ENCODE data around the gene FANCE.

The FANCE gene

DNA sequence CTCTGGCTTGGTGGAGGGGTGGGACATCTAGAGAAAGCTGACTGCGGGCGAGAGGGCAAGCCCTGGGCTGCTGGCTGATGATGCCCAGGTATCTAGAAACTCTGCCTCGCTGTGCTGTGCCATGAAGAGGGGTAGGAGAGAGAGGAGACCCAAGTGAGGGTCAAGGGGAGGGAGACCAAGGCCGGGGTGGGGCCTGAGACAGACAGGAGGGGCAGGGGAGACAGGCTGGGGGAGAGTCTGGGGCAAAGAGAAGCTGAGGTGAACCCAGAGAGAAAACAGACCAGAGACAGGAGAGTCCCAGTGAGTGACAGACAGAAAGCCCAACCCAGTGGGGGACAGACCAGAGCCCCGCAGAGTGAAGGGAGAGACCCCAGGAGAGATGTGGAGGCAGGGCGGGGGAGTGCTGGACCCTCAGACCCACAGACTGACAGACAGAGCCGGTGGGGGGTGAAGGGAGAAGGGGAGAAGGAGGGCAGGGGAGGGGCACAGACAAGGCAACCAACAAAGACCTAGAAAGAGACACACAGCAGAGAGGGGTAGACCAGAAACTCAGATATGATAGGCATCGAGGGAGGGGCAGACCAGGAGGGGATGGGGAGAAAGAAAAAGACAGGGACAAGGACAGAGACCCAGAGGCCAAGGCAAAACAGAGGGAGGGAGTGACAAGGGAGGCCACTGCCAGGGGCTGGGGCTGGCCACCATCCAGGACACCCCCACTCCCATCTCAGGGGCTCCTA lies 38.9 kb downstream of the FANCE start:
- TF ChIP-seq, protein P1, sequence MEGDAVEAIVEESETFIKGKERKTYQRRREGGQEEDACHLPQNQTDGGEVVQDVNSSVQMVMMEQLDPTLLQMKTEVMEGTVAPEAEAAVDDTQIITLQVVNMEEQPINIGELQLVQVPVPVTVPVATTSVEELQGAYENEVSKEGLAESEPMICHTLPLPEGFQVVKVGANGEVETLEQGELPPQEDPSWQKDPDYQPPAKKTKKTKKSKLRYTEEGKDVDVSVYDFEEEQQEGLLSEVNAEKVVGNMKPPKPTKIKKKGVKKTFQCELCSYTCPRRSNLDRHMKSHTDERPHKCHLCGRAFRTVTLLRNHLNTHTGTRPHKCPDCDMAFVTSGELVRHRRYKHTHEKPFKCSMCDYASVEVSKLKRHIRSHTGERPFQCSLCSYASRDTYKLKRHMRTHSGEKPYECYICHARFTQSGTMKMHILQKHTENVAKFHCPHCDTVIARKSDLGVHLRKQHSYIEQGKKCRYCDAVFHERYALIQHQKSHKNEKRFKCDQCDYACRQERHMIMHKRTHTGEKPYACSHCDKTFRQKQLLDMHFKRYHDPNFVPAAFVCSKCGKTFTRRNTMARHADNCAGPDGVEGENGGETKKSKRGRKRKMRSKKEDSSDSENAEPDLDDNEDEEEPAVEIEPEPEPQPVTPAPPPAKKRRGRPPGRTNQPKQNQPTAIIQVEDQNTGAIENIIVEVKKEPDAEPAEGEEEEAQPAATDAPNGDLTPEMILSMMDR (IDR thresholded peaks at IDR 0.05; ENCODE audit: borderline replicate concordance, insufficient read depth, low read depth, low read length) = no peak
- no peak overlapping the region for H3K4me3 ChIP-seq (ENCODE audit: low read depth, low read length)

DNA sequence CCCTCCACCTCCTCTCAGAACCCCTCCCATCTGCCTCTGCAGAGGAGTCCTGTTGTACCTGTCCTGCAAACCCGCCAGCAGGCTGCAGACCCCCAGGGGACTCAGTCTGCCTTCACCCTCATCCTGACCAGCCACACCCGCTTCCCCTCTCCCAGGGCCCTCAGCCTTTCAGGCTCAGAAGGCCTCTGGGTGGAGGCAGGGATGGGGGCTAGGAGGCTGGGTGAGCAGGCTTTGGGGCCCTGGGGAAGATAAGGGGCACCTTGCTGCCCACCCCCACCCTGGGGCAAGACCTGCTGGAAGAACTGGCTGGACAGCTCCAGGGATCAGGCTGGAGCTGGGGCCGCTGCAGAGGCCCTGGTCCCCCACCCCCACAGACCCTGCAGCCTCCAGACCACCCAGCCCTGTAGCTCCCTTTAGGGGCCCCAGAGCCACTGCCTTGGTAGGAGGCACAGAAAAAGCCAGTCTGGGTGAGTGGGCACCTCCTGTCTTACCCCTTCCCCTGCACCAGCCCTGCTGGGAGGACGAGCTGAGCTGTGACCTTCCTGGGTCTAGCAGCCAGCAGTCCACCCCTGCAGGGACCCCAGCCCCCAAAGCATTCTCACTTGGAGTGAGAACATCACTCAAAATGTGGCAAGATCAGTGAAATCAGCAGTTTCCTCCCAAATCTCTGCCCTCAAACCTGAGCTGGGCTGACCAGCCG lies 39.6 kb downstream of the FANCE start:
- H3K4me3 ChIP-seq (ENCODE audit: low read depth, low read length) = no peak overlapping the region
- TF ChIP-seq, protein P1 (IDR thresholded peaks at IDR 0.05; ENCODE audit: borderline replicate concordance, insufficient read depth, low read depth, low read length) = no peak

DNA sequence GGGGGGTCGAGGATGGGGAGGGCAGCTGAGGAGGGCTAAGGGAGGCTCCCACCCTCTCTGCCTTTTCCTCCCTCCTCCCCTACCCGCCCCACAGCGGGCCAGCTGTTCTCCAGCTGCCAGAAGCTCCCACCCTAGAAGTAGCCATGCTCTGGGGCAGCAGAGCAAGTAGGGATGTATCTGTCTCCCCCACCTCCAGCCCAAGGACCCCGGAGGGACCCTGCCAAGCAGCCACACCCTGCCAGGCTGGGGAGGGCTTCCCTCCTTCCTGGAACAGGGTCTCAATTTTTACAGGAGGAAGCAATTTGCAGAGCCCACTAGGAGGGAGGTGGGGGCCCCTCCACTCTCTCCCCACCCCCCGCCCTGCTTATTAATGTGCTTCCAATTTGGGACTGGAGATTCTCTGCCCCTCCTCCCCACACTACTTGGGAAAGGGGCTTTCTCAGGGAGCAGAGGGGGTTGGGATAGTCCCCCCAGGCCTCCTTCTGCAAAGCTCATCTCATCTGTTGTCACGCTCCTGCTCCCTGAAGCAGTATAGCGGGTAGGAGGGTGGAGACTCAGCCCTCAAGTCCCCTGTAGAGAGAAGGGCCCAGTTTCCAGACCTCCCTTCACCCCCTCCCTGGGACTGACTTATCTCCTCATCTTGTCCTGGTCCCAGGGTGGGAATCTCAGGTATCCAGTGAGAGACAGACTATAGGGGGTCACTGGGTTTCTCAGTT lies 40.3 kb downstream of the FANCE start:
- H3K4me3 ChIP-seq (ENCODE audit: low read depth, low read length) = no peak overlapping the region
- TF ChIP-seq, protein P1 (IDR thresholded peaks at IDR 0.05; ENCODE audit: borderline replicate concordance, insufficient read depth, low read depth, low read length) = no peak

DNA sequence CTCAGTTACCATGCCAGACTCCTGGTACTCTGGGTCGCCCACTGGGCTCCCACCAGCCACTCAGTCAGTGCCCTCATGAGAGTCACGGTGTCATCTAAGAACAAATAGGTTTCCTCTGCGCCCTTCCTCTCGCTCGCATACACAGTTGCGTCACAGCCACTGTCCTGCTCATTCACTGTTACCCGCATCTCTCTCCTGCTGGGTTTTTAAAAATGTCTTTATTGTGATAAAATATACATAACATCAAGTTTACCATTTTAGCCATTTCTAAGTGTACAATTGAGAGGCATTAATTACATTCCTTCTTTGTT lies 40.8 kb downstream of the FANCE start:
- TF ChIP-seq, protein P1 (IDR thresholded peaks at IDR 0.05; ENCODE audit: borderline replicate concordance, insufficient read depth, low read depth, low read length) = no peak

DNA sequence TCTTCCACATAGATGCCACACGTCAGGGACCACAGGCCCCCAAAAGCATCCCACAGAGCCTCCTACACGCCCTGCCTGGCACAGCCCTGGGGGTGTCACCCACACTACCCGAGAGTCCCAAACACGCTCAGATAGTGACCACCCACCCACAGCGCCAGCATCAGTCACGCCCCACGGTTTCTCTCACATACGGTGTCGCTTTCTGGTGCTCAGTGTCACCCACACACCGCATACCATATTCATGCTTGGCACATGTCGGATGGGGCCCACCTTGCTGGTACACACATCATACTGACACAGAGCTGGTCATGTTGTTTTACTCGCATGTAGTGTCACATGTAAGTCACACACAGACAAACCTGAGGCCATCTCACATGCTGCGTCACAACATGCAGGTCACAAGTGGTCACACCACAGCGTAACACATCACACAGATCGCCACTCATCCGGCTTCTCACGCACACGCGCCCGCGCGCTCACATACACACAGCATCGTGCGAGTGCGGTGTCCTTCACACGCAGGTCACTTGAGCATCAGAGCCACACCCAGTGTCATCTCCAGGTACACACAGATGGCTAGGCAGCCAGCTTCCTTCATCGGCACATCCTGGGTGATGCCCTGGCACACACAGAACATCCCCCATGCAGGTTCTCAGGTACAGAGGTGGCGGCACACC lies 41.3 kb downstream of the FANCE start:
- H3K4me3 ChIP-seq (ENCODE audit: low read depth, low read length) = no peak overlapping the region
- TF ChIP-seq, protein P1 (IDR thresholded peaks at IDR 0.05; ENCODE audit: borderline replicate concordance, insufficient read depth, low read depth, low read length) = no peak

More for the DNA sequence above, 40.8 kb downstream of the FANCE start:
- no peak overlapping the region for H3K4me3 ChIP-seq (ENCODE audit: low read depth, low read length)

DNA sequence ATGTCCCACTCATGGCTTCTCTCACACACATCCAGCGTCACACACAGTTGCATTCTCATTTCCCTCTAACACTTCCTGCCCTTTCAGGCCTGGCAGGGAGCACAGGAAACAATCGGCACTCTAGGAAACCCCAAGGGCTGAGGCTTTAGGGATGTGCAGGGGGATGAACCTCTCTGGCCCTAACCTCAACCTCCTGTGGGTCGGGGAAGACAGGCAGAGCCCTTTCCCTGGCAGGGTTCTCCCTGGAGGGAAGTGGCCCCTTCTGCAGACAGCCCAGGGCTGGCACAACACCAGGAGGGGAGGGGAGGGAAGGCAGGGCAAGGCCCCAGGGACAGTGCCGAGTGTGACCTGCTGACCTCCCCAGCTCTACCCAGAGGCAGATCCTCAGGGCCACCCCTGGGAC lies 42.0 kb downstream of the FANCE start:
- H3K4me3 ChIP-seq (ENCODE audit: low read depth, low read length) = no peak overlapping the region
- TF ChIP-seq, protein P1 (IDR thresholded peaks at IDR 0.05; ENCODE audit: borderline replicate concordance, insufficient read depth, low read depth, low read length) = no peak
